Esophagus (tissue), 2 donors: ENCODE measurements around the gene PP2D1. TPM values are rescaled to one million over a fixed set of nuclear protein-coding genes. Genes with fewer than 3 reads are reported as not detected.
"Not testable (repeated sequence)": the region's sequence is repeated elsewhere in the genome, so short reads cannot be mapped to it uniquely, and the experiment has no call there.

ENCODE experiments used
- H3K27ac ChIP-seq, 2 donors: one replicate each; pipeline ENCODE4 v1.5.1; 2013; ENCODE audit warnings: low read depth in 2 of 2, mild to moderate bottlenecking in 2 of 2, inconsistent platforms in 1 of 2, low read length in 1 of 2, moderate library complexity in 1 of 2
- H3K27me3 ChIP-seq, 2 donors: one replicate each; pipeline ENCODE4 v1.6.1; 2013; ENCODE audit warnings: low read length in 2 of 2, control low read depth in 1 of 2, mild to moderate bottlenecking in 1 of 2; ENCODE audit not compliant: insufficient read depth in 2 of 2, control insufficient read depth in 1 of 2
- H3K36me3 ChIP-seq, 2 donors: one replicate each; pipeline ENCODE4 v1.6.1; 2013; ENCODE audit warnings: low read length in 1 of 2; ENCODE audit not compliant: control insufficient read depth in 2 of 2, insufficient read depth in 2 of 2
- H3K4me1 ChIP-seq, 2 donors: one replicate each; pipeline ENCODE4 v1.6.1; 2013; ENCODE audit warnings: low read length in 1 of 2; ENCODE audit not compliant: control insufficient read depth in 2 of 2, insufficient read depth in 2 of 2
- H3K4me3 ChIP-seq, 2 donors: one replicate each; pipeline ENCODE4 v1.5.1; 2013; ENCODE audit warnings: low read length in 2 of 2, mild to moderate bottlenecking in 2 of 2, low read depth in 1 of 2, moderate library complexity in 1 of 2
- H3K9me3 ChIP-seq, 2 donors: one replicate each; pipeline ENCODE4 v1.6.1; 2013; ENCODE audit warnings: mild to moderate bottlenecking in 2 of 2, low read depth in 1 of 2, low read length in 1 of 2, moderate library complexity in 1 of 2; ENCODE audit not compliant: control insufficient read depth in 2 of 2, insufficient read depth in 1 of 2
- WGBS, 2 donors: extraction: QIAGEN DNeasy Blood & Tissue Kit; methylation state at CpG; one replicate each; pipeline ENCODE4 v1.1.7; 2013; 5-methylcytosine and 5-hydroxymethylcytosine counted together
- polyA plus RNA-seq, 2 donors: library from polyadenylated mRNA; stranded (reverse); fragments of 200-250 nt; gene quantifications; one replicate each; pipeline ENCODE4 v1.2.3, GENCODE V29; 2013
- donor health status: healthy with polysubstance abuse.
- donor health status: Bipolar disorder and iron deficiency.

Gene PP2D1
- polyA plus RNA-seq, 2 donors: not detected

DNA sequence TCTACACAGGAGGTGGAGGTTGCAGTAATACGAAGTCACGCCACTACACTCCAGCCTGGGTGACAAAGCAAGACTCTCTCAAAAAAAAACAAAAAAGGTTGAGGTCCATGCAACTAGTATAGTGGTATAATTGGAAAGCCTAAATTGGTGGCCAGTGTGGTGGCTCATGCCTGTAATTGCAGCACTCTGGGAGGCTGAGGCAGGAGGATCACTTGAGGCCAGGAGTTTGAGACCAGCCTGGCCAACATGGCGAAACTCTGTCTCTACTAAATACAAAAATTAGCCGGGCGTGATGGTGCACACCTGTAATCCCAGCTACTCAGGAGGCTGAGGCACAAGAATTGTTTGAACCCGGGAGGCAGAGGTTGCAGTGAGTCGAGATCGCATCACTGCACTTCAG lies 23.2 kb downstream of the PP2D1 start:
- not testable (repeated sequence) for H3K27ac ChIP-seq, H3K9me3 ChIP-seq, H3K27me3 ChIP-seq, H3K4me1 ChIP-seq, H3K36me3 ChIP-seq, H3K4me3 ChIP-seq
- WGBS, 2 donors: 95 to 97% methylated on average over 8 of the region's 8 CpGs

DNA sequence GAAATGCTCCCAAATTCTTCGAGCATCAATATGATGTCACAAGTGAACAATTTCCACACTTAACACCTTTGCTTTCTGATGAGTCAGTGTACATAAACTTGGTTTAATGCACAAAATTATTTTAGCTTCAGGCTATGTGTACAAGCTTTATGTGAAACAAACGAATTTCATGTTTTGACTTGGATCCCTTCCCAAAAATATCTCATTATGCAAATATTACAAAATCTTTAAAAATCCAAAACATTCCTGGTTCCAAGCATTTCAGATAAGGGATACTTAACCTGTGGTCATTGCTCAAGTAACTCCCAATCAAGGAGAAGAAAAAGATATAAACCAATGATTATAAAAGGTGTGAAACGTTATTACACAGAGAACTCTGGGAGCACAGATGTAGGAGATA lies 40.0 kb downstream of the PP2D1 start:
- Histone ChIP-seq H3K36me3 (peaks cover 2 to 3% of the 10 kb centered on the region in 2 donors), H3K27me3 (no peaks in the 10 kb centered on the region), H3K4me3 (no peak overlapping the region), H3K27ac (no peak overlapping the region), H3K4me1 (no peaks in the 10 kb centered on the region), H3K9me3 (no peaks in the 10 kb centered on the region)
- WGBS, 2 donors: 33 to 49% methylated on average over 3 of the region's 3 CpGs

DNA sequence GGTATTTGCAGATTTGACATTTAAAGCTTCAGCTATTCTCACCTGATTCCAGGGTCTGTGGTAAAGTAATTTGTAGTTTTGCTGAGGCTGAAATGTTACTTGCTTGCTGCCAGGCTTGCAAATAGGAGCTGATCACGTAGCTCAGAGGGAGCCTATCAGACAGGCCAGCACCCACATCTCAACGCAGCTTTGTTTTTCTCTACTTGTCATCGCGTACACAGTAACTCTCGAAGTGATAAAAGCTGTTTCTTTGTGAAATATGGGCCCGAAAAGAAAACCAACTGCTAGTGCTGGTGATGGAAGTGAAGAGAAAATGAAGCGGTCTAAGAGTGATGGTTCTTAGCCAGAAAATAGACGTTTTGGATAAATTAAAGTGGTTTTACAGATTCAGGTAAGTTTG lies 41.7 kb downstream of the PP2D1 start:
- 72 to 78% methylated on average over 8 of the region's 8 CpGs for WGBS, 2 donors
- peaks cover 2 to 3% of the 10 kb centered on the region in 2 donors for H3K36me3 ChIP-seq

DNA sequence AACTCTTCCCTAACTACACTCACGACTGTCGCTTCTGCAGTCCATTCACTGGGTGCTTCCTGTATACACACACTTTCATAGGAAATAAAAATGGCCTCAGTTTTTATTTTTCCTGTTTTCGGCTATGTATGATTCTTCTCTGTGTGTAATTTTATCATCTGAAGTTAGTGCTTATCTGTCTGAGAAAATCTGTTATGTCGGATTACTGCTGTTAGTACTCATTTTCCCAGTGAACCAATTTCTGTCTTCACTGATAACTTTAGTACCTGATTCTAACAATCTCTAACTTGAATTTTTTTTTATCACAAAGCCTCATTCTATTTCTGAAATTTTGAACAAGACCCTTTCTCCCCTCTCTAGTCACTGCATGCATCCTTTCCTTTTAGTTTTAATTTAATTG lies 44.3 kb downstream of the PP2D1 start:
- Histone ChIP-seq H3K27ac (no peak overlapping the region), H3K36me3 (no peaks in the 10 kb centered on the region), H3K9me3 (no peaks in the 10 kb centered on the region), H3K4me1 (peaks cover 0 to 2% of the 10 kb centered on the region in 2 donors), H3K4me3 (no peak overlapping the region), H3K27me3 (no peaks in the 10 kb centered on the region)
- 82 to 86% methylated on average over 4 of the region's 4 CpGs for WGBS, 2 donors

More for the DNA sequence above, 41.7 kb downstream of the PP2D1 start:
- peaks cover 0 to 2% of the 10 kb centered on the region in 2 donors for H3K4me1 ChIP-seq
- no peak overlapping the region for H3K4me3 ChIP-seq
- no peaks in the 10 kb centered on the region for H3K27me3 ChIP-seq
- no peaks in the 10 kb centered on the region for H3K9me3 ChIP-seq
- no peak overlapping the region for H3K27ac ChIP-seq

DNA sequence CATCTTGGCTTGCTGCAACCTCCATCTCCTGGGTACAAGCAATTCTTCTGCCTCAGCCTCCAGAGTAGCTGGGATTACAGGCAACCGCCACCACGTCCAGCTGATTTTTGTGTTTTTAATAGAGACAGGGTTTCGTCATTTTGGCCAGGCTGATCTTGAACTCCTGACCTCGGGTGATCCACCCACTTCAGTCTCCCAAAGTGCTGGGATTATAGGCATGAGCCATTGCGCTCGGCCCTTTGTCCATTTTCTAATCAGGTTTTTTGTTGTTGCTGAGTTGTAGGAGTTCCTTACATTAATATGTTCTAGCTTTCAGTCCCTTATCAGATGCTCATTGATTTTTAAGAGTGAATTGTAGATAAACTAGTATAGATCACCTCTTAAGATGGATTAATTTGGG lies 44.9 kb downstream of the PP2D1 start:
- H3K9me3 ChIP-seq: no peaks in the 10 kb centered on the region
- no peak overlapping the region for H3K27ac ChIP-seq
- peaks cover 0 to 2% of the 10 kb centered on the region in 2 donors for H3K4me1 ChIP-seq
- H3K36me3 ChIP-seq: no peaks in the 10 kb centered on the region
- no peaks in the 10 kb centered on the region for H3K27me3 ChIP-seq
- H3K4me3 ChIP-seq: no peak overlapping the region
- 91 to 92% methylated on average over 6 of the region's 6 CpGs for WGBS, 2 donors

DNA sequence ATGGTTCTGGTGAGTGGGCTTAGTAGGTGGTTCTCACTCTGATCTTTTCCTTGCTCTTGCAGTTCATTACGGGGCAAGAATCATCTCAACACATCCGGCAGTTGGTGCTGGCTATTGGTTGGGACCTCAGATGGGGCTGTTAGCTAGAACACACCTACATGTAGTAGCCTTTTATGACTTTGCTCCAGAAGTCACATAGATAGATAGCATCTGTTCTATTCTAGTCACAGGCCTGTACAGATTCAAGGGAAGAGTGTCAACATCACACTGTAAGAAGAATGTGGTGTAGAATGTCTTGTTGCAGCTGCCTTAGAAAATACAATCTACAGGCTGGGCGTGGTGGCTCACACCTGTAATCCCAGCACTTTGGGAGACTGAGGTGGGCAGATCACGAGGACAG lies 50.1 kb downstream of the PP2D1 start:
- no peak overlapping the region for H3K4me3 ChIP-seq
- no peaks in the 10 kb centered on the region for H3K27me3 ChIP-seq
- H3K4me1 ChIP-seq: peaks cover 0 to 2% of the 10 kb centered on the region in 2 donors
- 92 to 99% methylated on average over 4 of the region's 4 CpGs for WGBS, 2 donors
- no peak overlapping the region for H3K27ac ChIP-seq
- H3K9me3 ChIP-seq: no peaks in the 10 kb centered on the region
- H3K36me3 ChIP-seq: peaks cover 0 to 3% of the 10 kb centered on the region in 2 donors

DNA sequence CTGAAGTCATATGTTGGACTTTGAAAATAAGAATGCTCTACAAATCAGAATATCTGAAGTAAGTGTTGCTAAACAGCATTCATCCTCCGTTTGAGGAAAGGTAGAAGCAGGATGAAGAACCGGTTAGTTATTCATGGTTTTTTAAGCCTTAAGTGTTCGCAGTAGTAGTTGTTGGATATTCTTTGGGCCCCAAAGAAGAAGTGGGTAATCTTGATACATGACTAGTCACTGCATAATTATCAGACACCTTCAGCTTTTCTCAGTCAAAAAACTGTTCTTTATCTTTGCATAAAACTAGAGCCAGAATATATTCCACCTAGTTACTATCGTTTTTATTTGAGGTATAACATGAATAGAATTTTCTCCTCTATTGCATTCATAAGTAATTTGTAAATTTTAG lies 51.4 kb downstream of the PP2D1 start:
- Histone ChIP-seq H3K27me3 (no peaks in the 10 kb centered on the region), H3K4me1 (peaks cover 0 to 1% of the 10 kb centered on the region in 2 donors)
- 74 to 79% methylated on average over 4 of the region's 4 CpGs for WGBS, 2 donors

DNA sequence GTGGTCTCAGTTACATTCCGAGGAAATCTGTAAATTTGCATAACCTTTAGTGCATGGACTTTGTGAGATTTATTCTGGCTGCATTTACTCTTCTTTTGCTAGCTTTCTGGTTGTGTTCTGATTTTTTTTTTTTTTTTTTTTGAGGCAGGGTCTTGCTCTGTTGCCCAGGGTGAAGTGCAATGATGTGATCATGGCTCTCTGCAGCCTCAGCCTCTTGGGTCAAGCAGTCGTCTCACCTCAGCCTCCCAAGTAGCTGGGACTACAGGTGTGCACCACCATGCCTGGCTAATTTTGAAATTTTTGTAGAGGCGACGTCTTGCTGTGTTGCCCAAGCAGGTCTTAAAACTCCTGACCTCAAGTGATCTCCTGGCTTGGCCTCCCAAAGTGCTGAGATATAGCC lies 52.6 kb downstream of the PP2D1 start:
- Histone ChIP-seq H3K9me3 (no peaks in the 10 kb centered on the region), H3K4me3 (no peak overlapping the region), H3K27me3 (no peaks in the 10 kb centered on the region), H3K27ac (no peak overlapping the region), H3K36me3 (peaks cover 3 to 4% of the 10 kb centered on the region in 2 donors), H3K4me1 (no peaks in the 10 kb centered on the region)
- whole genome bisulfite sequencing, 2 donors: 72% methylated on average over 4 of the region's 4 CpGs

More for the DNA sequence above, 51.4 kb downstream of the PP2D1 start:
- Histone ChIP-seq H3K36me3 (peaks cover 0 to 3% of the 10 kb centered on the region in 2 donors), H3K4me3 (no peak overlapping the region), H3K9me3 (no peaks in the 10 kb centered on the region), H3K27ac (no peak overlapping the region)

DNA sequence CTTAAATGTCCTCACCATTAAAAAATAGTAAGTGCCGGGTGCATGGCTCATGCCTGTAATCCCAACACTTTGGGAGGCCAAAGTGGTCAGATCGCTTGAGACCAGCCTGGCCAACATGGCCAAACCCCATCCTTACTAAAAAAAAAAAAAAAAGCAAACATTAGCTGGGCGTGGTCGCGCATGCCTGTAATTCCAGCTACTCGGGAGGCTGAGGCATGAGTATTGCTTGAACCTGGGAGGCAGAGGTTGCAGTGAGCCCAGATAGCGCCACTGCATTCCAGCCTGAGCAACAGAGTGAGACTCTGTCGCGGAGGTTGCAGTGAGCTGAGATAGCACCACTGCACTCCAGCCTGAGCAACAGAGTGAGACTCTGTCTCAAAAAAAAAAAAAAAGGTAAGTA lies 54.7 kb downstream of the PP2D1 start:
- H3K4me1 ChIP-seq, H3K36me3 ChIP-seq, H3K9me3 ChIP-seq, H3K27ac ChIP-seq, H3K27me3 ChIP-seq, H3K4me3 ChIP-seq: not testable (repeated sequence)
- 90 to 92% methylated on average over 9 of the region's 9 CpGs for WGBS, 2 donors

DNA sequence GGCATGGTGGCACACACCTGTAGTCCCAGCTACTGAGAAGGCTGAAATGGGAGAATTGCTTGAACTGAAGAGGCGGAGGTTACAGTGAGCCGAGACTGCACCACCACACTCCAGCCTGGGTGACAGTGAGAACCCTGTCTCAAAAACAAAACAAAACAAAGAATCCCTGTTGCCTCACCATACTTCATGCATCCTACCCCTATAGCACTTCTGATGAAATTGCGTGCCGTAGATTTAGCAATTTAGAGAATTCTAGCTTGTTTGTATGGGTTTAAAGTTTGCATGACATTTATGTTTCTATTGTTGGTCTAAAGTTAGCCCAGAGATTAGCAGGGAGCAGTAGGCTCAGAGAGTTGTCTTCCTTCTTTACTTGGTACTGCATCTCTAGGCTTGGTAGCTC lies 57.4 kb downstream of the PP2D1 start:
- H3K4me1 ChIP-seq: no peaks in the 10 kb centered on the region

More for the DNA sequence above, 57.4 kb downstream of the PP2D1 start:
- Histone ChIP-seq H3K4me3 (no peak overlapping the region), H3K27me3 (no peaks in the 10 kb centered on the region), H3K36me3 (peaks cover 3 to 8% of the 10 kb centered on the region in 2 donors), H3K9me3 (no peaks in the 10 kb centered on the region), H3K27ac (no peak overlapping the region)
- WGBS, 2 donors: 96% methylated on average over 4 of the region's 4 CpGs
